Umbilical cord (tissue), 2 donors: ENCODE results near the gene ARAP1. TPM values are rescaled to one million over a fixed set of nuclear protein-coding genes. Genes with fewer than 3 reads are reported as not detected.

Experiments used
- DNase-seq: peaks from one replicate; pipeline ENCODE4 v3.0.0-alpha.2; 2015; ENCODE audit warnings: low spot score
- total RNA-seq: library from RNA; depleted of rRNA; stranded (reverse); fragments of >200 nt; gene quantifications from one replicate; pipeline ENCODE4 v1.2.3, GENCODE V29; 2014; ENCODE audit warnings: low replicate concordance; ENCODE audit not compliant: insufficient read depth

Gene ARAP1
- total RNA-seq, 1 donor from 2014 or later = 115 TPM

- DNase-seq = no peak
These were observed 83.4 kb downstream of the ARAP1 start for GRCh38 chr11:72668629-72669347.

DNA sequence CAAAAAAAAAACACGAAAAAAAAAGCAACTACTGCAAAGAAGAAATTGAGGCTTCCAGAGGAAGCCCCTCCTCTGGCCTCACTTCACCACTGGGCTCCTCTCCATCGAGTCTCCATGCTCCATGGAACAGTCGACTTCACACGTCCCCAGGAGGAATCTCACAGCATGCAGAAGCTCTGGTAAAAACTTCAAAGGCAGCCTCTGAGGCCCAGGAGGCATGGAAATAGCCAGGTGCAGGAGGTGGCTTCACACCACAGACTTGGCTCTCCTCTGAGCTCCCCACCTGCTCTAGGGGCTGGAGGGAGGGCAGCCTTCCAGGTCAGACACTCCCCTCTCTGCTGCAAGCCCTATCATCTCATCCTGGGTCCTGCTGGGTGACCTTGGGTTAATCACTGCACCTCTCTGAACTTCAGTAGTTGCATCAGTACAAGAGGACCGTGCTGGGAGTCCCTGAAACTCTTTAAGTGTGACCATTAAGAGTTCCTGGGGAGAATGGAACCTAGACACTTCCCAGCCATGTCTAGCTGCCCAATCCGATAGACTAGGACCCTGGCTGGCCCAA, 86.2 kb downstream of the ARAP1 start:
- DNase-seq = no peak

- no peak for DNase-seq
These were observed 90.2 kb downstream of the ARAP1 start for GRCh38 chr11:72662036-72662435.

- no peak for DNase-seq
These were observed 90.7 kb downstream of the ARAP1 start for GRCh38 chr11:72661486-72661885.

DNA sequence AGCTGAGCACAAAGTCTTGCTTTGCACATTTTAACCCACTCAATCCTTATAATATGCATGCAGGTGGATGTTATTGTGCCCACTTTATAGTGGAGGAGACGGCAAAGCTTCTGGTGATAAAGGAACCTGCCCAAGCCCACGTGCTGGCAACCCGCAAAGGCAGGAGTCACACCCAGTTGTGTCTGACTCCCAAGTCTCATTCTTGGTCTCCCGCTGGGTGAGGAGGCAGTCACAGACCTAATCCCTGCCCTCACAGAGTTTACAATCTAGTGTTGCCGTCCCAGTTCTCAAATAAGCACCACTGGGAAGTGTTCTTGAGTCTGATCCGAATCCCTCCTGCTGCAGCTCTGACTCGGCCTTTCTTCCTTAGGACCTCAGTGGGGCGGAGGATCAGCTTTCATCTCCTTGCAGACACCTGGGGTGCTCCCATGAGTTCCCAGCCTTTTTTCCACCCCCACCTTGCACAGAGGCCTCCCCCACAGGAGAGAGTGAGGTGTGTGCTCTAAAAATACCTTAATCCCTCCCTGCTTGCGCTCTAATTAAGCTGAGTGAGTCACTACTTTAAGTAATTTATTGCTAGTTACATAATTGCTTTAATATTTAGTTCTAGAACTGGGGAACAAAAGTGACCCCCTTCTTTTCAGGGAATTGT, 93.1 kb downstream of the ARAP1 start:
- no peak for DNase-seq

GRCh38 chr11:72657411-72658100, 94.7 kb downstream of the ARAP1 start:
- no peak for DNase-seq

DNA sequence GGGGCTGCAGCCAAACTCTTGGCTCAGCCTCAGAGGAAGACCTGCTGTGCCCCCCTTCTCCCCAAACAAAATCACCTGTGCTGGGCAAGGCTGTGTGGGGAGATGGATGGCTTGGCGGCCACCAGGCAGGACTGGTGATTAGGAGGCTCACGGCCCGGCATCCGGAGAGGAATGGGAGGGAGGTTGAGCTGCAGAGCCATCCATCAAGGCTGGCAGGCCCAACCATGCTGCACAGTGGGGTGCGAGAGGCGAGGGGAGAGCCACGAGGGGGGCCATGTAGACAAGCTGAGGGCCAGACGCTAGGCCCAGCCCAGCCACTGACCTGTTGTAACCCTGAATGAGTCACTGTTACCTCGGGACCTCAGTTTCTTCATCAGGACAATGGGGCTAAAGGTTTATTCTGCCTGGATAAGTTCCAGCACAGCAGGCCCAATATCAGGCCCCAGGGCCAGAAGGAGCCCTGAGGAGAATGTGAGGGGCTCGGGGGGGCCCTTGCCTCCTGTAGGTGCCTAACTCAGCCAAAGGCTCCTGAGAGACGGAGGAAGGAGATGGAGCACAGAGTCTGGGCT, 96.2 kb downstream of the ARAP1 start:
- DNase-seq = no peak

GRCh38 chr11:72655014-72655413, 97.2 kb downstream of the ARAP1 start:
- no peak for DNase-seq

DNA sequence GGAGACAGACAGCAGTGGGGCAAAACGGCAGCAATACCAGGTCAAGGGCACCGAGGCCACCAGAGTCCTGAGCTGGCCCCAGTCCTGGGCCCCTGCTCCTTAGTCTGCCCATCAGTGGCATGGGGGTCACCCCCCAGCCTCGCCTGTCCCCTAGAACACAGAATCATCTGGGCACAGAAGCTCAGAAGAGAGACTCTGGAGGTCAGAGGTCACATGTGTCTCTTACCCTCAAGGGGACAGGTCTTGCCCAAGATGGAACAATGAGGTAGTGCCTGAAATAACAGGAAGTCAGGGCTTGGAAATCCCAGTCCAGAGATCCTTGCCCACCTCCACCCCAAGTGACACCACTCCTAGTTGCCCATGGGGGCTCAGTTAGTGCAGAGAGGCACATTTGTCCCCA, 98.6 kb downstream of the ARAP1 start:
- DNase-seq = no peak

DNA sequence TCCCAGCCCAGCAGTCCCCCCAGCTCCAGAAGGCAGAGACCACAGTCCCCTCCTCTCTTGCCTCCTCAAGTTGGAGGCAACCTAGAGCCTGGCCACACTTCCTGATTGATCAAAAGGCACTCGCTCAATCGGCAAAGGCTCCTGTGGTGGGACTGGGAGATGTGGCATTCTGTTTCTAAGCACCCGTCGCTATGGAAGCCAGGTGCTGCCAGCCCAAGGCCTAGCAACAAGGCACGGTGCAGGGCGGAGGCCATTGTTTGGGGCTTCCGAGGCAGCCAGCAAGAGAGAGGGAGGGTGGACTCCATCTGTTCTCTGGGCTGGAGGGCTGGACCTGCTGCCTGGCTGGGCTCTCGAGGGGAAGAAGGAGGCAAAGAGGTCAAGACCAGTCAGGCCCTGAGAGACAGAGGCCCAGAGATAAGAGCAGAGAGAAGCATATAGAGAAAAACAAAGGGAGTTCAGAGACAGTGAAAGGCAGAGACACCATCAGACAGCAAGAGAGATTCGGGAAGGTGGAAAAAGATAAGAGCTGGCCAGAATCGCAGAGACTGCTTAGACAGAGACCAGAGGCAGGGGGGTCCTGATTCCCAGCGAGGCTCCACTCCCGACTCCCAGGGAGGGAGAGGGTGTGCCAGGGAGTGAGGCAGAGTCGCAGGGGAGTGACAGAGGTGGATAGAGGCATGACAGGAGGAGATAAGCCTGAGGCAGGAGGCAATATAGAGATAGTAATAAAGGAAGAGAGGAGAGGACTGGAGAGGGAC, 99.2 kb downstream of the ARAP1 start:
- no peak for DNase-seq

DNA sequence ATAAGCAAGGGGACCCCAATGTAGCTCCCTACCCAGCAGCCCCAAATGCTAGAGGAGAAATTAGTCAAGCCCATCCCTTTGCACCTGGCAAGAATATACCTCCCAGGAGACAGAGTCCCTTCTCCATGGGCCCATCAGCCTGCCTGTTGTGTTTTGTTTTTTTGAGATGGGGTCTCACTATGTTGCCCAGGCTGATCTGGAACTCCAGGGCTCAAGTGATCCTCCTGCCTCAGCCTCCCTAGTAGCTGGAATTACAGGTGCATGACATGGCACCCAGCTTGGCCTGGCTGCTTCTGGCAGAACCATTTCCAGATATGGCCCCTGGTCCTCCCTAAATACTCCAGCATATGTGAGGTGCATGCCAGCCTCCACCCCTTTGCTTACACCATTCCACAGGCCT, 100.1 kb downstream of the ARAP1 start:
- no peak for DNase-seq

- no peak for DNase-seq
These were observed 102.8 kb downstream of the ARAP1 start for GRCh38 chr11:72649215-72649976.

DNA sequence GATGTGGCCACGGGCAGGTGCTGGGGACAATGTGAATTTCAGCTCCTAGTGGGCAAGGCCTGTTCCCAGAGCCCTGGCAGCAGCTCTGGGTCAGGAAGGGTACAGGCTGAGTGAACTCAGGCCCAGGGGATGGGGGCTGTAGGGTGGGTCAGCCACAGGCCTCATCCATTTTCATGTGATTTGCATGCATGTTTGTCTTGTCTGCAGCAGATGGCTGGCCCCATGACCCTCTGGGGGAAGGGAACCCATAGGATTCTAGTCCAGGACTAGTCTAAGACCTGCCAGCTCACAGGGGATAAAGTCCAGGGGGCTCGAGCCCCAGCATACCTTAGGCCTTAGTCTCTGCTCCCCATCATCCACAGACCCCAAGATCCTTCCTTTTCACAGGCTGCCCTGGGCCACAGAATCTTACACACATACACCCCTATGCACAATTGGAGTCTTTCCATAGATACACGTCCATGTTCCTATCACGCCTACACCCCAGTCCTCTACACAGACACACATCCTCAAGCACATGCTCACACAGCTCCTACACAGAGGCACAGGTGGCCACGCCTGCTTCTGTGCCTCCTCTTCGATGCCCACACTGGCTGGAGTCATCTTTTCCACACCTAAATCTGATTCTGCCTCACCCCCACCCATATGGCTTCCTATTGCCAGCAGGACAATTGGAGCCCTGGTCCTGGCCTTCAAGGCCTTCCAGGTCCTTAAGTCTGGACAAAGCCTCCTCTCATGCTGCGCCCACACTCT, 103.6 kb downstream of the ARAP1 start:
- no peak for DNase-seq

- no peak for DNase-seq
These were observed 104.3 kb downstream of the ARAP1 start for GRCh38 chr11:72647882-72648281.

- no peak for DNase-seq
These were observed 105.7 kb downstream of the ARAP1 start for GRCh38 chr11:72646472-72646871.

GRCh38 chr11:72646024-72646423, 106.2 kb downstream of the ARAP1 start:
- no peak for DNase-seq

DNA sequence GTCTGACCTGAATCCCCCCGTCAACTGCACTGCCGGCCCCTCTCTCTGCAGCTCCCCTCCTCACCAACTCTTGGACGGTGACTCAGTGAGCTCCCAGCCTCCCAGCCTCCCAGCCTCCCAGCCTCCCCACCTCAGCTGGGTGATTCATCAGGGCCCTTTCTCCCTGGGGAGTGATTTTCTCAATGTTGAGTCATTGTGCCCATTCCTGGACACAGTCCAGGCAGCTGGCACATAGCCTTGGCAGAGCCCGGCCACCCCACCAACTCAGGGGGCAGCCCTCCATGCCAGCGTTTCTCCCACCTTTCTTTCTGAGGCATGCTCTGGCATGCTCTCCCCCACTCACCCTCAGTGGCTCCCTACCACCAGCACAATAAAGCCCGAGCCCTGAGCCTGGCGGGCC, 108.7 kb downstream of the ARAP1 start:
- DNase-seq = no peak

GRCh38 chr11:72642884-72643522, 109.2 kb downstream of the ARAP1 start:
- DNase-seq = peak; percentile 45
